Fibroblast of villous mesenchyme (primary cell): ENCODE measurements around the gene DCDC1. TPM values are rescaled to one million over a fixed set of nuclear protein-coding genes. Genes with fewer than 3 reads are reported as not detected.

ENCODE experiments used
- DNase-seq: peaks from one replicate; pipeline ENCODE4 v3.0.0-alpha.2; 2010; ENCODE audit warnings: low read depth
- H3K4me3 ChIP-seq: 2 replicates; pipeline ENCODE4 v1.5.1; 2011; ENCODE audit warnings: low read depth, mild to moderate bottlenecking, low read length
- total RNA-seq: library from RNA; depleted of rRNA; stranded (reverse); fragments of >200 nt; gene quantifications from 2 replicates; pipeline ENCODE4 v1.2.3, GENCODE V29; 2012
- TF ChIP-seq, protein P1 (sequence below): IDR thresholded peaks from 2 replicates; pipeline ENCODE4 v1.5.1; 2012; ENCODE audit warnings: low read depth, mild to moderate bottlenecking, low read length; ENCODE audit not compliant: insufficient read depth

Gene DCDC1
- total RNA-seq, 1 donor = 0.43 TPM

DNA sequence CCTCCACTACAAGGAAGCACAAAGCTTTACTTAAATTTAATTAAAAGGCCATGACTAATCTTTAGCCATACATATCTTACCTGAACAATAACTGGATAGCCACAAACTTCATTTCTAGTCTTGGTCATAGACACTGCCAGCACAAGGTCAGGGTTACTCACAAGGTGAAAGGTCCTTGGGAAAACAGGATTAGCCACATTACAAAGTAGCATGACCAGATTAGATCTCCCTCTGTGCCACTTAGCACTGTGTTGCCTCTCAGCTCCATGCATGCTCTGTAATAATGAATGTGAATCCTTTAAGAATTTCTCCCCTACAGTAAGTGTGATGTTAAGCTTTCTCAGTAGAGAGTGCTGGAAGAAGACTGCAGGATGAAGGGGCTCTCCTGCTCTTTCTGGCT is 458.3 kb downstream of the DCDC1 start:
- no peak for DNase-seq
- TF ChIP-seq, protein P1, sequence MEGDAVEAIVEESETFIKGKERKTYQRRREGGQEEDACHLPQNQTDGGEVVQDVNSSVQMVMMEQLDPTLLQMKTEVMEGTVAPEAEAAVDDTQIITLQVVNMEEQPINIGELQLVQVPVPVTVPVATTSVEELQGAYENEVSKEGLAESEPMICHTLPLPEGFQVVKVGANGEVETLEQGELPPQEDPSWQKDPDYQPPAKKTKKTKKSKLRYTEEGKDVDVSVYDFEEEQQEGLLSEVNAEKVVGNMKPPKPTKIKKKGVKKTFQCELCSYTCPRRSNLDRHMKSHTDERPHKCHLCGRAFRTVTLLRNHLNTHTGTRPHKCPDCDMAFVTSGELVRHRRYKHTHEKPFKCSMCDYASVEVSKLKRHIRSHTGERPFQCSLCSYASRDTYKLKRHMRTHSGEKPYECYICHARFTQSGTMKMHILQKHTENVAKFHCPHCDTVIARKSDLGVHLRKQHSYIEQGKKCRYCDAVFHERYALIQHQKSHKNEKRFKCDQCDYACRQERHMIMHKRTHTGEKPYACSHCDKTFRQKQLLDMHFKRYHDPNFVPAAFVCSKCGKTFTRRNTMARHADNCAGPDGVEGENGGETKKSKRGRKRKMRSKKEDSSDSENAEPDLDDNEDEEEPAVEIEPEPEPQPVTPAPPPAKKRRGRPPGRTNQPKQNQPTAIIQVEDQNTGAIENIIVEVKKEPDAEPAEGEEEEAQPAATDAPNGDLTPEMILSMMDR = no peak
- no peak overlapping the region for H3K4me3 ChIP-seq

- TF ChIP-seq, protein P1 = no peak
- DNase-seq = no peak
- no peak overlapping the region for H3K4me3 ChIP-seq
Observed at GRCh38 chr11:30908857-30909256, 460.7 kb downstream of the DCDC1 start.

DNA sequence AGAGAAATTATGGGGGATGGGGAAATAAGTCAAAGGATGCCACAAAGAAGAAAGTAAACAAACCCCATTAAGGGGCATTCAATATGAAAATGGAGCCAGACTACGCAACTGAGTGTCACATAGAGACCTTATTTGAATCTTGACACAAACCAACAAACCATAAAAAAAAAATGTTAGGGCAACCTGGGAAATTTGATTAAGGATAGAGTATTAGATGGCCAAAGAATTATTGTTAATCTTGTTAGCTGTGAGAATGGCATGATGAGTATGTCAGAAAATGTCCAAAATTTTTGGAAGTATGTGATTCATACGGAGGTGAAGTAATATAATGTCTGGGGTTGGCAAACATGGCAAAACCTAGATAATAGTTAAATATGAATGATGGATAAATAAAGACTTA is 461.3 kb downstream of the DCDC1 start:
- TF ChIP-seq, protein P1 = no peak
- DNase-seq = no peak
- H3K4me3 ChIP-seq = no peak overlapping the region

DNA sequence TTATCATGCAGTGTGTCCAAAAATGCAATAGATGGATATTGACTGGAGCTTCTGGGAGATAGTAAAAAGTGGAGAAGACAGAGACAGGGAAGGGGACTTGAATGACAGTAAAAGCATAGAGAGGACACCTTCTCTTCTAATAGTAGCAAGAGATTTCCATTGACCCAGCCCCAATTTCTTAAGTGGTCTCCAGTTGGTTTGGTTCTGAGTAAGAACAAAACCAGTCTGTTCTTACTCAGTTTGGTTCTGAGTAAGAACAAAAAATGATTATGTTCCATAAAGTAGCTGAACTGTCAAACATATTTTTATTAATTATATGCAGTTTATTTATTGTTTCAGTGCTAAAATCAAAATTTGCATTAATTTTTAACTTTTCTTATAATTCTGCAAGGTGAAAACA is 466.6 kb downstream of the DCDC1 start:
- H3K4me3 ChIP-seq = no peak overlapping the region
- no peak for DNase-seq
- TF ChIP-seq, protein P1 = no peak

- TF ChIP-seq, protein P1 = no peak
- H3K4me3 ChIP-seq = no peak overlapping the region
- DNase-seq = no peak
Observed at GRCh38 chr11:30895046-30895445, 474.5 kb downstream of the DCDC1 start.

DNA sequence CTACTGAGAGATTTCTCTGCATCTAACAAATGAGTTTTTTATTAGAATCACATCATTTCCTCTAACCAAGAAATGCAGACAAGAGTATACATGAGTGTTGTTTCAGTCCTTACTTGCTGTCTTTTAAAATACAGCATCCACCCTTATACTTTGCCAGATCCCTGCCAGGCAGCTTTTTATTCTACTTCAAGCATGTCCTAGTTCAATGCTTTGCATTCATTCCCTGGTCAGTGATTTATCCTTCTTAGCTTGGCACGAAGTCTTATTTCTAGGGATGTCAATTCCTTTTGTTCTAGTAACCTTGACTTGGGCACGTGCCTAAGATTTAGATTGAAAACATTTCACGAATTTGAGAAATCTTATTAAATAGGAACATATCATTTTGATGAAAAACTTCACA is 476.2 kb downstream of the DCDC1 start:
- no peak overlapping the region for H3K4me3 ChIP-seq
- TF ChIP-seq, protein P1 = no peak

GRCh38 chr11:30889143-30889794 is 480.3 kb downstream of the DCDC1 start:
- TF ChIP-seq, protein P1 = no peak
- DNase-seq = no peak

More for the DNA sequence above, 476.2 kb downstream of the DCDC1 start:
- DNase-seq = no peak

More at GRCh38 chr11:30889143-30889794, 480.3 kb downstream of the DCDC1 start:
- no peak overlapping the region for H3K4me3 ChIP-seq
